HL-60/S4 treated with phorbol 12-myristate 13-acetate at 8.2 ng/mL for 4 days and 3 days (cell line): ENCODE measurements around the gene ARTN.

ENCODE experiments used
- in situ Hi-C: fragments of 300-500 bp; cut with MboI; formaldehyde crosslinking; loops from 2 replicates; pipeline ENCODE4 v1.15.0; 2022; ENCODE audit warnings: low sequenced_read_pairs

The ARTN gene

GRCh38 chr1:43982241-43982640, 48.6 kb downstream of the ARTN start:
- in situ Hi-C loops, result no loop called here

- in situ Hi-C loops, result no loop called here
These were observed 49.2 kb downstream of the ARTN start for GRCh38 chr1:43982808-43983207.

- in situ Hi-C loops, result no loop called here
These were observed 49.8 kb downstream of the ARTN start for GRCh38 chr1:43983253-43983899.

GRCh38 chr1:43984855-43985254, 51.3 kb downstream of the ARTN start:
- in situ Hi-C loops, result no loop called here

GRCh38 chr1:43985984-43986595, 52.5 kb downstream of the ARTN start:
- in situ Hi-C loops, result no loop called here

- in situ Hi-C loops, result no loop called here
These were observed 53.1 kb downstream of the ARTN start for GRCh38 chr1:43986712-43987111.
